Mucosa of gallbladder (tissue), 1 donor: ENCODE results near the gene CD52. TPM values are rescaled to one million over a fixed set of nuclear protein-coding genes. Genes with fewer than 3 reads are reported as not detected.
A peak's percentile ranks its signal among the peaks of the same experiment; 100 is the strongest.
"Not testable (repeated sequence)": the region's sequence is repeated elsewhere in the genome, so short reads cannot be mapped to it uniquely, and the experiment has no call there.

ENCODE experiments used
- DNase-seq: peaks from one replicate; pipeline ENCODE4 v3.0.0-alpha.2; 2020; ENCODE audit warnings: low spot score
- total RNA-seq: library from RNA; stranded (reverse); gene quantifications from one replicate; pipeline ENCODE4 v1.2.1, GENCODE V29; 2021
- donor health status: DM: no; HTN: no; CAD: no.

Gene CD52
- total RNA-seq, 1 donor from 2014 or later, result 21.1 TPM

DNA sequence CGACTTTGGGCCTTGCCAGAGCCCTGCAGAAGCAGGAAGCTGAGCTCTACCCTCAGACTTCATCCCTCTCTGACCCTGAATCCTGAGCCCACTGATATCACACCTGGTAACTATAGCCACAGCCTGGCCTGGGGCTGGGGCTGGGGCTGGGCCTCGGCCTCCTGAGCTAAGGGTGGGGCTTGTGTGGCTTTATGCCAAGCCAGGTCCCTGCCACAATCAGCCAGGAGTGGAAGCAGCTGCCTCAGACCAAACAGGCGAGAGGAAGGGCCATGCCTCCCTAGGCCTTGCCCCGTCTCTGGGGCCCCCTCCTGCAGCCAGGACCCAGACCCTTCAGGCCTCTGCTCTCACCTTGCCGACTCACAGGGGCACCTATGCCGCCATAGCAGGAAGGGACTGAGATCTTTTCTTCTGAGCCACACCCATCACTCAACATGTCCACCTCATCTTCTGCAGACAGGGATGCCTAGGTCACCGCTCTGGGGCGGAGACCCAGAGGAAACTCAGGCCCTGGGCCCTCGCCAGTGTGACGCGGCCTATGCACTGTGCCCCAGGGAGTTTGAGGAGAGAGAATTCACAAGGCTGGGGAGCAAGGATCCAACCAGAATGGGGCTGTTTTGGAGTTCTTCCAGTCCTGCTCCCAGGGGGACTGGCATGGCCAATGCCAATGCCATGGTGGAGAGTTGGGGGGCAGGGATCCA lies 17.0 kb upstream of the CD52 start:
- DNase-seq, result no peak

DNA sequence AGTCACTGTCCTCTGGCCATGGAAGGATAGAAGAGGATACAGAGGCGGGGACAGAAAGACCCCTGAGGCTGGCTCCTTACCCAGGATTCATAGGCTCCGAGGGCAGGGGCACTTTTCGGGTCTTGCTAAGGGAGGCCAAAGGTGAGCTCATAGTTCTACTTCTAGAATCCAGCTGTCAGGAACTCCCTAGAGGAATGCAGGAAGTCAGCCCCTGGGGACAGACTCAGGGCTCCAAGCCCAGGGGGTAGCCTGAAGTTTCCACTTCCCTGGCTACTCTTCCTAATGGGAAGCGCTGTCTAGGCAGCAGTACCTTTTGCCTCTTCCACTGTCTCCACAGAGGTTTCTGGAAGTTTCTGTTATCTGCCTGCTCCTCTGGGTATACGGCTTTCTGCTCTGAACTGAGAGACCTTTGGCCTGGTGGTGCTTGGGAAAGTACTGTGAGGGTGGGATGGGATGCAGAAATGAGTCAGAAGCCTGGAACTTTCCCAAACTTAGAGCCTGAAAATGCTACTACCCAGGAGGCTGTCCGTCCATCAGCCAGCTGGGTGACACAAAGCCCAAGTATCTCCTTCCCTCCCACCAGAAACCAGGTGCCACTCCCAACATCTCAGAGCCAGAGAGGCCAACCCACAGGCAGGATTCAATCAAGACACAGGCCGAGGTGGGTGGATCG lies 14.9 kb upstream of the CD52 start:
- DNase-seq, result no peak

GRCh38 chr1:26305667-26306289 lies 12.0 kb upstream of the CD52 start:
- no peak for DNase-seq

DNA sequence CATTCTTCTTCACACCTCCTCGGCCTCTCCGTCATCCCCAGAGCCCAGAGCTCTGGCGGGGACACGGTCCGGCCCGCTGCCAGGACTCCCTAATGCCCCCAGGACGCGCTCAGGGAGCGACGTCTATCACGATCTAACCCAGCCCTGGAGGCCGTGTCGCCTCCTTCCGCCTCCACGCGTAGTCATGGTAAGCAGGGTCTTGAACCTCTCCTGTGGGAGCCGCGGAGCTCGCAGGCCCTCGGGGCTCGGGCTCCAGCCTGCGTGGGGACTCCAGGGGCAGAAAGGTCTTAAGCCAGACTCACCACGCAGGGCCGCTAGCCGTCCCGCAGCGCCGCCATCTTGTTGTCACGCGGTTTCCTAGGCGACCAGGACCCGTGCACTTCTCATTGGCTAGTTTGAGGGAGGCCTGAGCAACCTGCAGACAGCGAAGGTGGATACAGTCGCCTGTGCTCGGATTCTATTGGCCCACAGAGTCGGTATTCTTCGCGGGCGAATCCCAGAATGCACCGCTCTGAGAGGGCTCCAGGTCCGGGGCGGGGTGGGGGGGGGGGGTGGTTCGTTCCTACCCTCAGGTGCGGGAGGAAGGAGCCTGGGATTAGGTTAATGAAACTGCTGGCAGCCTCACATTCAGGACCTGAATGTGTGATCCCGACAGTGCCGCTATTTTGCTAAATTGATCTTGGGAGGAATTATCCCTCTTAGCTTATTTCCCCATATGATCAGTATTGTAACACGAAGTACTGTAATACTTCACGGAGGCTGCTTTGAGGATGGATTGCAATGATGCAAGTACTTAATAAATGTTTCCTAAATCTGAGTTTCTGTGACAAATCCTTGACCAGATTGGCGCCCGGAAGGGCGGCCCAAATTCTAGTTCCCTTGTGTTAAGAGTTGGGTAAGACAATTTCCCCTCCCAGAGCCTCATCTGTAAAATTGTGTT lies 11.2 kb upstream of the CD52 start, which contains the start of gene UBXN11:
Gene UBXN11 (minus strand): TSS at position 347 of the 940 bp plus-strand sequence. CDS start 3,753 bp downstream, outside the sequence.
- peak; percentile 96 for DNase-seq

DNA sequence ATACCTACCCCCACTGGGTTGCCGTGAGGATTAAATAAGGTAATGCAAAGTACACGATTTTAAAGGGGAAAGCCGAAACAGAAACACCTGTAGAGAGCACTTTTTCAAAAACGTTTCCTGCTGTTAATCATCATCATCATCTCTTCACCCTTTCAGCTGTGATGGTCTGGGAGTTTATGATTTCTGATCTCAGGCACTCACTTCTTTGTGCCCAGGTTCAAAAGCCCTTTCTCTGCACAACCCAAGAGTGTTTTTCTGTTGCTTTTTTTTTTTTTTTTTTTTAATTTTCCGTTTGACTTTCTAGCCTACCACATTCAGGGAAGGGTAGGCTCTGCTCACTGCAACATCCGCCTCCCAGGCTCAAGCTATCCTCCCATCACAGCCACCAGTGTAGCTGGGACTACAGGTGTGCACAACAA lies 10.4 kb upstream of the CD52 start:
- DNase-seq, result no peak

DNA sequence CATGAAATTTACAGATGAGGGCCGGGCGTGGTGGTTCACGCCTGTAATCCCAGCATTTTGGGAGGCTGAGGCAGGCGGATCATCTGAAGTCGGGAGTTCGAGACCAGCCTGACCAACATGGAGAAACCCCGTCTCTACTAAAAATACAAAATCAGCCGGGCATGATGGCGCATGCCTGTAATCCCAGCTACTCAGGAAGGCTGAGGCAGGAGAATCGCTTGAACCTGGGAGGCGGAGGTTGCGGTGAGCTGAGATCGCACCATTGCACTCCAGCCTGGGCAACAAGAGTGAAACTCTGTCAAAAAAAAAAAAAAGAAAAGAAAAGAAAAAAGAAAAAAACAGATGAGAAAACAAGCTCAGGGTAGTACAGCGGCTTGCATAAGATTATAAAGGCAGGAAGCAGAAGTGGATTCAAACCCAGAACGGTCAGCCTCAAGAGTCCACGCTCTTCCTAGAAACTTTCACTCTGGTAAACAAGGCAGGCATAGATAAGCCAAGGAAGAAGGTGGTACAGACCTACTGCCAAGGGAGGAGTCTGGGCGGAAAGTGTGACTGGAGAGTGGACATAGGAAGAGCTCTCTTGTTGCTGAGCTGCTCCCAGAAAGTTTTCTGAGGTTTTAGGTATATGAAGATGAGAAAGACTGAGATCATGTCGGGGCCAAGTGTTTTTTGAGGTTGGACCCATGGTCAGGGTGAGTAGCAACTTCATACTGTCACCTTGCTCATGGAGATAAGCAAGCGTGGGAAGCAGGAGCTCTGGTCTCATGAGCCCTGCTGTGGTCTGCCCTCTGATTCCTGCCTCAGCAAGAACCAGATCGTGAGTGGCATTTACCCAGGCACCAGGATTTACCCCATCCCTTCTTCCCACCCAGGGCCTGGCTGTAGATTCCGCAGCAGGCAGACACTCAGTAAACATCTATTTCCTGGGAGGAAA lies 9.5 kb upstream of the CD52 start:
- DNase-seq, result not testable (repeated sequence)

- no peak for DNase-seq
Observed at GRCh38 chr1:26314501-26314900, 3.3 kb upstream of the CD52 start.

DNA sequence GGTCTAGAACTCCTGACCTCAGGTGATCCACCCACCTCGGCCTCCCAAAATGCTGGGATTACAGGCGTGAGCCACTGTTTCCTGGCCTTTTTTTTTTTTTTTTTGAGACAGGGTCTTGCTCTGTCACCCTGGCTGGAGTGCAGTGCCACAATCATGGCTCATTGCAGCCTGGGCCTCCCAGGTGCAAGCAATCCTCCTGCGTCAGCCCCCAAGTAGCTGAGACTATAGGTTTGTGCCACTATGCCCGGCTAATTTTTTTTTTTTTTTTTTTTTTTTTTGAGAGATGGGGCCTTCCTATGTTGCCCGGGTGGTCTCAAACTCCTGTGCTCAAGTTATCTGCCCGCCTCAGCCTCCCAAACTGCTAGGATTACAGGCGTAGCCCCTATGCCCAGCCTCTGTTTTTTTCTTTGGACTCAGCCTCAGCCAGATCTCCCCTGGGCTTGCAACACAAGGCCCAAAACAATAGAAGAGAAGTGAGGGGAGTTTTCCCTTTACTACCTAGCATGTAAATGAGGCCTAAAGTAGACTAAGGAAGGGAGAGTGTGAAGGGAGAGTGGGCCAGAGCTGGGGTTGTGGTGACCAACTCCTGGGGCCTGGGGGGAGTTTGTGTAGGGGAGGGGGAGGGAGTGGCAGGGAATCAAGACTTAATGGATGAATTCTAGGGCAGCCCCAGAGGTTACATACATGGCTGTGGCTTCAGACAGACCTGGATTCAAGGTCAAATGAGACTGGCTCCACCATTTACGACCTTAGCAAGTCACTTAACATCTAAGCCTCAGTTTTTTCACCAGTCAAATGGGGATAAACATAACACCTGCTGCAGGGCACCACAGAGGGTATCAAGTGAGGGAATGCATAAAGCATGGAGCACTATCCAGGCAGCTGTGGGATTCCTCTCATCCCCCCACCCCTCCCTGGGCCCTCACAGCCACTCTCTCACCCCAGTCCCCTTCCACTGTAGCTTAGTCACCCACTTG lies 1.6 kb upstream of the CD52 start:
- no peak for DNase-seq

DNA sequence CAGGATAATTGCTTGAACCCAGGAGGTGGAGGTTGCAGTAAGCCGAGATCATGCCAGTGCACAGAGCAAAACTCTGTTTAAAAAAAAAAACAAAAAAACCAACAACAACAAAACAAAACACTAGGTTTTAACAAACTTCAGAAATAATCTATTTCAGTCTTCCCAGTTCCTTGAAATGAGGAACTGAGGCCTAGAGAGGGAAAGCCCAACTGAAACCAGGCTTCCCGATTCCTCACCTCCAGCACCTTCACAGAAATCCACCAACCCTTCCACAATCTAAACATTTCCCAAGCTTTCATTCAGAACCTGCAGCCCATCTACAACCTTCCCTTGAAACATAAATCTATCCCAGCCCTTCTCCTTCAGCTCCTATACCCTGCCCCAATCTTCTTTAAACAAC lies 612 bp upstream of the CD52 start:
- no peak for DNase-seq

GRCh38 chr1:26318338-26319064 lies 743 bp downstream of the CD52 start:
- DNase-seq, result peak; percentile 34

DNA sequence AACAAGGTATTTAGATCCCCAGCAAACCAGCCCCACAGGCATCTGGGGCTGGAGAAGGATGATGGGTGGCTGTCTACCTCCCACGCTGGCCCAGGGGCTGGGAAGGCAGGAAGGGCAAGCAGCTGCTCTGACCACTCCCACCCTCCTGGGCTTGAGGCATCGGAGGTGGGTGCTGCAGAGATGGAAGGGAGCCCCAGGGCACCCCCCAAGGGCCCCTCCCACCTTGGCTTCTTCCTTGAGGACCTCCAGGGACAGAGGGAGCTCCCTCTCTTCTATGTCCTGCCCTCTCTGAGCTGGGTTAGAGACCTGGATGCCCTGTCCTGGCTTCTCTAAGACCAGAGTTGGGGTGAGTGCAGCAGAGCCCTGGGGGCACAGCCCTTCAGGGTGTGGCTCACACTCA lies 3.1 kb downstream of the CD52 start:
- DNase-seq, result no peak

- DNase-seq, result peak; percentile 89
Observed at GRCh38 chr1:26321315-26322041, 3.7 kb downstream of the CD52 start.

- no peak for DNase-seq
Observed at GRCh38 chr1:26322042-26322331, 4.2 kb downstream of the CD52 start.

DNA sequence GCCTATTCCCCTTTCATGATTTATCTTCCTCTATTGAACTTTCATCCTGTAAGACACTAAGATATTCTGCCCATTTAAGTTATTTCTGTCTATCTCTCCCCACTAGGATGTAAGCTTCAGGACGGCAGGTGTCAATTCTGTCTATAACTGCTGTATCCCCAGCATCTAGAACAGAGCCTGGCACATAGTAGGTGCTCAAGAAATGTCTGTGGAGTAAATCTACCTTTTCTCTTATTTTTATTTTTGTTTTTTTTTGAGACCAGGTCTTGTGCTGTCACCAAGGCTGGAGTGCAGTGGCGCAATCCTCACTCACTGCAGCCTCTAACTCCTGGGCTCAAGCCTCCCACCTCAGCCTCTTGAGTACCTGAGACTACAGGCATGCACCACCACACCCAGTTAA lies 5.6 kb downstream of the CD52 start:
- DNase-seq, result no peak

DNA sequence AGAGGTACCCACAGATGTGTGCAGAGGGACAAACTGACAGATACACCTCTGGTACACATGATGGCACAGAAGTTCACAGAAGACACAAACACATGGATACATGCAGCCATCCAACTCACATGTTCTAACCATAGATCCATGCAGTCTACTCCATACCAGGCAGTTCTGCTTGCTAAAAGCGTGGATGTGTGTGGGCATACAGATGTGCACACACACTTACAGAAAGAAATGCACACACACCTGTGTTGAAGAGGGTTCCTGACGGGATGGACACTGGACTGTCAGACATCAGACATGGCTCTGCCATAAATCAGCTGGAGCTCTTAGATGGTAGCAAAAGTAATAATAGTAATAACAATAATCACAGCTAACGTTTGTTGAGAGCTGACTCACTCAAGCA lies 6.8 kb downstream of the CD52 start:
- DNase-seq, result no peak

DNA sequence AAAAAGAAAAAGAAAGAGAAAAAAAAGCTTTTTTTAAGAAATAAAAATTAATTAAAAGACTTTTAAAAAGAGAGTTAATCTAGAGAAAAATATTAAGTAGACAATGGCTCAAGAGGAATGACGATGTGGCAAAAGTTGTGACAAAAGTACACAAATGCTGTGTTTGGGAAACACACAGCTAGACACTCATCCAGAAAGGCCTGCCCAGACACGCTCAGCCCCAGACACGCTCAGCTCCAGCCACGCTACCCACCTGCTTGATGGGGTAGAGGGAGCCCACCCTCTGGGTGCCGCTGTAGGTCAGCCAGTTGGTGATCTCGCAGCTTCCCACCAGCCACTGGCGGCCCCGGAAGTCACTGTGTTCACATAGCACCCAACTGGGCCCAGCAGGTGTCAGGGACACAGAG lies 10.2 kb downstream of the CD52 start:
- DNase-seq, result no peak

DNA sequence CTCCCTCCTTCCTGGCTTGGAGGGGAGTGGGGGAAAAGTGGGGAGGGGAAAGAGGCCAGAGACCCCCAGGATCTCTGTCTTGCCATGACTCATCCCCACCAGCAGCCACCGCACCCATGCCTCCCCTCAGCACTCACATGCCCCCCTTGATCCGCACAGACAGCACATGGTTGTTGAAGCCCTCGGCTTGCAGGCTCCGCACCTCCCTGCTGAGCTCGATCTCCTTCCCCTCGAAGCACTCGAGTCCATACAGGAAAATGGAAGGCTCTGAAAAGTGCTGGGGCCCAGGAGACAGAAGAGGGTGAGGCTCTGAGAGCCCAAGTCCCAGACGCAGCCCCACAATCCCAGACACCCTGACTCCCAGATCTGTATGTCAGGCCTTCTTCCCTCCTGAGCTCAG lies 10.8 kb downstream of the CD52 start:
- DNase-seq, result no peak

DNA sequence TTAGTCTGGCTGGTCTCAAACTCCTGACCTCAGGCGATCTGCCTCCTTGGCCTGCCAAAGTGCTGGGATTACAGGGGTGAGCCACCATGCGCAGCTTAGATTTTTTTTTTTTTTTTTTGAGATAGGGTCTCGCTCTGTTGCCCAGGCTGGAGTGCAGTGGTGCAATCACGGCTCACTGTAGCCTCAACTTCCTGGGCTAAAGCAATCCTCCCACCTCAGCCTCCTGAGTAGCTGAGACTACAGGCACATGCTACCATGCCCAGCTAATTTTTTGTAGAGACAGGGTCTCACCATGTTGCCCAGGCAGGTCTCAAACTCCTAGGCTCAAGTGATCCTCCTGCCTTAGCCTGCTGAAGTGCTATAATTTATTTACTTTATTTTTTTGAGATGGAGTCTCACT lies 11.6 kb downstream of the CD52 start:
- DNase-seq, result not testable (repeated sequence)
